ENCODE measurements around the gene KCNJ18.
"Not testable (repeated sequence)": the region's sequence is repeated elsewhere in the genome, so short reads cannot be mapped to it uniquely, and the experiment has no call there.

Gene KCNJ18

GRCh38 chr17:21702029-21702428 lies 9.7 kb downstream of the KCNJ18 start:
- in situ Hi-C loops (cut with MboI; ENCODE audit: low sequenced_read_pairs), result not testable (repeated sequence)

GRCh38 chr17:21702521-21702920 lies 10.2 kb downstream of the KCNJ18 start:
- in situ Hi-C loops (cut with MboI; ENCODE audit: low sequenced_read_pairs), result not testable (repeated sequence)

- in situ Hi-C loops (cut with MboI; ENCODE audit: low sequenced_read_pairs), result not testable (repeated sequence)
These were observed 10.8 kb downstream of the KCNJ18 start for GRCh38 chr17:21702940-21703640.

GRCh38 chr17:21703891-21704872 lies 11.9 kb downstream of the KCNJ18 start:
- in situ Hi-C loops (cut with MboI; ENCODE audit: low sequenced_read_pairs), result not testable (repeated sequence)

- in situ Hi-C loops (cut with MboI; ENCODE audit: low sequenced_read_pairs), result no loop called here
These were observed 12.8 kb downstream of the KCNJ18 start for GRCh38 chr17:21705021-21705601.

GRCh38 chr17:21705746-21706145 lies 13.4 kb downstream of the KCNJ18 start:
- in situ Hi-C loops (cut with MboI; ENCODE audit: low sequenced_read_pairs), result not testable (repeated sequence)

GRCh38 chr17:21706546-21706945 lies 14.2 kb downstream of the KCNJ18 start:
- in situ Hi-C loops (cut with MboI; ENCODE audit: low sequenced_read_pairs), result not testable (repeated sequence)

- in situ Hi-C loops (cut with MboI; ENCODE audit: low sequenced_read_pairs), result not testable (repeated sequence)
These were observed 14.8 kb downstream of the KCNJ18 start for GRCh38 chr17:21707131-21707530.

- in situ Hi-C loops (cut with MboI; ENCODE audit: low sequenced_read_pairs), result not testable (repeated sequence)
These were observed 15.6 kb downstream of the KCNJ18 start for GRCh38 chr17:21707711-21708611.

- in situ Hi-C loops (cut with MboI; ENCODE audit: low sequenced_read_pairs), result not testable (repeated sequence)
These were observed 16.6 kb downstream of the KCNJ18 start for GRCh38 chr17:21708612-21709535.

- in situ Hi-C loops (cut with MboI; ENCODE audit: low sequenced_read_pairs), result not testable (repeated sequence)
These were observed 17.7 kb downstream of the KCNJ18 start for GRCh38 chr17:21709994-21710393.

- in situ Hi-C loops (cut with MboI; ENCODE audit: low sequenced_read_pairs), result not testable (repeated sequence)
These were observed 18.2 kb downstream of the KCNJ18 start for GRCh38 chr17:21710486-21710885.

GRCh38 chr17:21711182-21711581 lies 18.9 kb downstream of the KCNJ18 start:
- in situ Hi-C loops (cut with MboI; ENCODE audit: low sequenced_read_pairs), result no loop called here

GRCh38 chr17:21713020-21713419 lies 20.7 kb downstream of the KCNJ18 start:
- in situ Hi-C loops (cut with MboI; ENCODE audit: low sequenced_read_pairs), result not testable (repeated sequence)

GRCh38 chr17:21713631-21714030 lies 21.3 kb downstream of the KCNJ18 start:
- in situ Hi-C loops (cut with MboI; ENCODE audit: low sequenced_read_pairs), result not testable (repeated sequence)

GRCh38 chr17:21714676-21715075 lies 22.4 kb downstream of the KCNJ18 start:
- in situ Hi-C loops (cut with MboI; ENCODE audit: low sequenced_read_pairs), result not testable (repeated sequence)

GRCh38 chr17:21715877-21716276 lies 23.6 kb downstream of the KCNJ18 start:
- in situ Hi-C loops (cut with MboI; ENCODE audit: low sequenced_read_pairs), result not testable (repeated sequence)

- in situ Hi-C loops (cut with MboI; ENCODE audit: low sequenced_read_pairs), result not testable (repeated sequence)
These were observed 26.6 kb downstream of the KCNJ18 start for GRCh38 chr17:21718971-21719370.

GRCh38 chr17:21719511-21720226 lies 27.3 kb downstream of the KCNJ18 start:
- in situ Hi-C loops (cut with MboI; ENCODE audit: low sequenced_read_pairs), result not testable (repeated sequence)
